CD4-positive, alpha-beta T cell treated with Interleukin-21 for 1 hour (primary cell): ENCODE results near the gene CACNA2D1.

Experiments used
- DNase-seq: peaks from one replicate; pipeline ENCODE4 v3.0.0-alpha.2; 2020

CACNA2D1 gene

DNA sequence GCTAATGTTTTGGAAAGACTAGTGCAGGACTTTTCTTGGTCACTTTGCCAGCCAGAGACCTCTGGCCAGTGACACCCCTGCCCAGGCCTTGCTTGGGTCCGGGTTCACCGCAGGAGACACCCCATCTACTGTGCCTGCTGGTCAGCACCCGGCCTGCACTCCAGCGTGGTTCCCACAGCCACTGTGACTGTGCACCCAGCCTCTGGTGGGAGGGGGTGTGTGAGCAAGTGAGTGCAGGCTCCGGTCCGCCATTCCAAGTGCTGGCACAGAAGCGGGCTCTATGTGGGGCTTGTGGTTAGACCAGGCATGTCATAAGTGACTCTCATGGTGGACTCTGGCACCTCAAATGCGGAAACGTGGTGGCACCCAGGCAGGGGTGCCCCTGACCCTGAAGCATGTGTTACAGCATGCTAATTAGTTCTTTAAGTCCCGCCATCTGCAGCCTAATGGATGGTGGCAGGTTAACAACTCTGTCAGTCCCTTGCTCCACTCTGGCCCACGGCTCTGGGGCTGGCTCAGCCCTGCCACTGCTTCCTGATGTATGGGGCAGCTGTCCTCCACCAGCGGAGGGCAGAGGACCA lies 361.8 kb downstream of the CACNA2D1 start:
- no peak for DNase-seq

DNA sequence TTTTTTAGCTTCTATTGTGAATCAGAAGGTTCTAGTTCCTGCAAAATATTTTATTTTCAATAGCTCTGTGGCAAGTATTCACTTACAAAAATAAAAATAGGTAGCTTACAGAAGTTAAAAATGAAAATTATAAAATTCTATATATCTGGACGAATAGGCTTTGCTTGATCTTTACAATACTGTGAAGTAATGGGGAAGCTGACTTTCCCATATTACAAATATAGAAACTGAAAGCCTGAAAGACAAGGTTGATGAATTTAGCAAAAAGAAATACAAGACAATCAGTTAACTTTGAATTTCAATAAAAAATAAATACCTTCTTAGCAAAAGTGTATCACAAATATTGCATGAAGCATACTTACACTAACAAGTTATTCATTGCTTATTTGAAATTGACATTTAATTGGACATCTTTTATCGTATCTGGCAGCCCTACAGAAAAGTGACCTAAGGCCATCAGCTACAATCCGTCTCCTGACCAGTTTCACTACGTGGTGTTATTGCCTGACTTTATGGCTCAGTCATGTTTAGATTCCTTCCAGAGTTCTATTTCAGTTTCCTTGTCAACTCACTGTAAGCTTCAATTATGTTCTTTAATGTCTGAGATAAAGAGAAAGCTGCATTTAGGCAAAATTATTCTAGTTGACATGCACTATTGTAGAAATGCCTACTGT lies 363.2 kb downstream of the CACNA2D1 start:
- no peak for DNase-seq

DNA sequence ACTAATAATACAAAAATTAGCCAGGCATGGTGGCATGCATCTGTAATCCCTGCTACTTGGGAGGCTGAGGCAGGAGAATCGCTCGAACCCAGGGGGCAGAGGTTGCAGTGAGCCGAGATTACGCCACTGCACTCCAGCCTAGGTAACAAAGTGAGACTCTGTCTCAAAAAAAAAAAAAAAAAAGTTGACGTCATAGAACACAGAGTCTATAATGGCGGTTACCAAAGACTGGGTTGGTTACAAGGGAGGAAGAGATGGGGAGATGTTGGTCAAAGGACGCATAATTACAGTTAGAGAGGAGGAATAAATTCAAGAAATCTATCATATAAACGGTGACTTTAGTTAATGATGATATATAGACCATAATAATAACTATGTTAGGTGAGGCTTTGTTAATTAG lies 364.1 kb downstream of the CACNA2D1 start:
- no peak for DNase-seq

DNA sequence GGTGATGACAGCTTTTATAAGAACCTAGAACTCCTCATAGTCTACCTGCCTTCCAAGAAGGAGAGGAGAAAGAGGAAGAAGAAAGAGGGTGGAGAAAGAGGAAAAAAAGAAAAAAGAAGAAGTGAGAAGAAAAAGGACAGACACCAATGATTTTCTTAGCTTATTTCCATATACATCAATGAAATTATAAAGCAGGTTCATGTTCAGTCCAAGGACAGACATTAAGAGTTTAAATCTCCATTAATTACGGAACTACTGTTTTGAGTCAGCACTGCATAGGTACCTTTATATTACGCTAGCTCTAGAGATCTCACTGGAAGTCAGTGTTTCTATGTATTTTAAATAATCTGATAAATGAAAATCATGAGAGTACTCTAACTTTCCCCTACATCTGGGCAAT lies 364.8 kb downstream of the CACNA2D1 start:
- DNase-seq: no peak

DNA sequence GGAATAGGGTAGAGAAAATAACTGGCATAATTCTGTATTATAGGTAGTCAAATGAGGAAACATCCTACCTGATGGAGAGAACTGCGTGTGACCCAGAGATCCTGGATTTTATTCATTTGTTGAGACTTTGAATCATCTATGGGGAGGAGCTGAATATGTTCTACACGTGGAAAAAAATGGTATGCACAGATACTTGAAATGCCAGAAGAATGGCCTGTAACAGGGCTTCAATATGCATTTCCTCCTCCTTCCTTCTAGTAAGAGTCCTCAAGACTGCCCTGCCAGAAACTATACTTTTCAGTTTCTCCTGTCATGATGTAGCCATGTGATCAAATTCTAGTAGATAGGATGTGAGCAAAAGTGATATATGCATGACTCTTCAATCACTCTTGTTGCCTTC lies 372.1 kb downstream of the CACNA2D1 start:
- no peak for DNase-seq

DNA sequence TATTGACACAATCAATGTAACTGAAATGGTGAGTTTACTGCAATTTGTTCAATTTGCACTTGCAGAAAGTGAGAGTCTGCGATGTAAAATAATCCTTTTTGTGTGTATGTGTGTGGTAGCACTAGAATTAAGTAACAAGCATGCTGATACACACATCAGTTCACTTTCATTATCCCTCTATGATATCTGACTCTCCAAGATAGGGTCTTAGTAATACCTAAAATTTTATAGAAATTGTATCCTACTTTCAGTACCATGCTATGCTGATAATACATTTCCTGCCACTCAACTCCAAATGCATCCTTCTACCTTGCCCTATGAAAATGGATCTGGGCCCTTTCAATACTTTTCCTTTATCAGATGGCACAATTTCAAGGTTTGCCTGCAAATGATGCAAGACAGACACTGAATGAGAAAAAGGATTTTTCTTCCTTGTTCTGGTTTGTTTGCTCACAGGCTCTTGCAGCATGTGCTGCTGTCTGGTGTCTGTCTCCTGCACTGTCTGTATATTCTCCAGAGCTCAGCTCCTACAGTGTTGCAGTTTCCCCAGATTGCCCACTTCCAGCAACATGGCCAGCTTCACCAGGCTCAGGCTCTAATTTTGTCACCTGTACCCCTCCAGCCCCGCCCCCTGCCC lies 375.8 kb downstream of the CACNA2D1 start:
- DNase-seq: no peak

DNA sequence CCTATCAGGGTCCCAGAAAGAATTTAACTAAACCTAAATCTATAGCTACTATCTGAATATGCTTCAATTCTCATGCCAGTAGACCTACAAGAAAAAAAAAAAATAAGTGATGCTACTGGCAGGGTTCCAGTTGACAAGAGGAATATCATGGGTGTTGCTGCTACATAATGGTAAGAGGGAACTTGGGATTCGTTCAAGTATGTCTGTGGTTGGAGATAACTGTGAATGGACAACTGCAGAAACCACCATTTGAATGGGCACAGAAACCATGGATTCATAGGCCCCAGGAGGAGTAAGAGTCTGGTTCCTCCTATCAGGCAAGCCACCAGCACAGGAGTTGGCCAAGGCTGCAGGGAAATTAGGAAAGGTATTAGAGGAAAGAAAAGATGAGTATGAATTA lies 386.1 kb downstream of the CACNA2D1 start:
- DNase-seq: no peak

DNA sequence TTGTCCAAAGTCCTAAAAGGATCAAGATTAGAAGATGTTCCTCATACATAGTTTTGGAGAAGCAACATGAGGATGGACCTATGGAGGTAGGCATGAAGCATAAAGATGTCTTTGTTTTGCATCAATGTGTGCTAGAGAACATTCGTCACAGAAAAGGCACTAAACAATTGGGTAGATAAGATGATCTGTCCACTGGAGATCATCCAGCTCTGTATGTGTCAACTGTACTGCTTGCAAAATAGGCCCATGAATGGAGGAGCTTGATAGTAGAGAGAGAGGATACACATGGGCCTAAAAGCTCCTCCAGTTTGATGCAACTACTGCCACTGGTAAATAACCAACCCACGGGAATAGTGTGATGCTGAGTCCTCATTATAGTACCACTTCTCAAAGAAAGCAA lies 387.3 kb downstream of the CACNA2D1 start:
- no peak for DNase-seq

DNA sequence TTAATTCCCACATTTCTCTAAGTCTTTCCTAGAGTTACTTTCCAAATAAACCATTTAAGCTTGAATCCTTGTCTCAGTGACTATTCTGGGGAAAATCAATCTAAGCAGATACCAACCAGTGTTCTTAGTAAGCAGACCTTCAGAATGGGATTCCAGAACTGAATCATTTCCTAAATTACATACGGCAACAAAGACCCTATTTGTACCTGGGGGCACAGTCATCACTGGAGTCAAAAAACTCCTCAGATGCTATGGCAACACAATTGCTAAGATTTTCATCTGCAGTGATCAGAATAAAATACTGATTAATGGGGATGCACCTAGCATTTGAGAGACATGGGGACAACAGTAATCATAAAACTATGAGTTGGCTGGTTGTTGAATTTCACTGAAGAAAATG lies 389.0 kb downstream of the CACNA2D1 start:
- no peak for DNase-seq

DNA sequence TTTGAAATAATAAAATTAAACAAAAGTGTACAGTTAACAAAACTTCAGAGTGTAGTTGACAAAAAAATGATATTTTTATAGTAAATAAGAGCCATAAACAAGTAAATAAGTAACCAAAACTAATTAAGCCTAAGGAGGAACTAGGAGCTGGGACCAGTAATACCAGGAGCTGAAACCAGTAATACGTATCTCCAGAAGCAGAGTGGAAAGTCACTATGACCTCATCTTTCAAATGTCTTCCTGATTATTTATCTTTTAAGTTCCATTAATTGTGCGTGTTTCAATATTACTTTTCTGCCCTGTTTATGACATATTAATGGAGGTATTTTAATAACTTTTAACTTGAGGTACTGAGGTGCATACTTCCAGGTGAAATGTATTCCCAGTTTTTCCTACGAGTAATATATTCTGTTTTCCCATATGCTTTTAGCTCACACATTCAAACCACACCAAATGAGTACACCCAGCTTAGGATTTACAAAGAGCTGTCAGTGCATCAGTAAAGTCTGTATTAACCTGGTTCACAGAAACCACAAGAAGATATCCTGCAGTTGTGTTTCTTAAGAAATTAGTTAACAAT lies 390.0 kb downstream of the CACNA2D1 start:
- DNase-seq: no peak

DNA sequence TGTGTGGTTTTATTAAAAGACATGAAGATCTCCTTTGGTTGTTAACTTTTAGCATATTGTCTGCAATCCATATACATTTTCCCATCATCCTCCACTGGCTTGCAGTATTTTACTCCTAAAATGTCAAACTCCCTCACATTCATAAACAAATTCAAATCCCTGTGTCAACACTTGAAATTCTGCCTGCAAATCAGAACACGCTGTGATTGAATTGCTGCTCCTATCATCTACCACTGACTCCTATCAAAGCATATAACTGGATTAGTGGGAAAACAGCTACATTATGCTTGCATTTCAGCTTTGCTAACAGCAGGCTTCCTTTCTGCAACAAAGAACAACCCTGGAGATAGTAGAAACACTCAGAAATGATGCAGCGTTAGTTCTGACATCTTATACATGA lies 392.0 kb downstream of the CACNA2D1 start:
- DNase-seq: no peak

DNA sequence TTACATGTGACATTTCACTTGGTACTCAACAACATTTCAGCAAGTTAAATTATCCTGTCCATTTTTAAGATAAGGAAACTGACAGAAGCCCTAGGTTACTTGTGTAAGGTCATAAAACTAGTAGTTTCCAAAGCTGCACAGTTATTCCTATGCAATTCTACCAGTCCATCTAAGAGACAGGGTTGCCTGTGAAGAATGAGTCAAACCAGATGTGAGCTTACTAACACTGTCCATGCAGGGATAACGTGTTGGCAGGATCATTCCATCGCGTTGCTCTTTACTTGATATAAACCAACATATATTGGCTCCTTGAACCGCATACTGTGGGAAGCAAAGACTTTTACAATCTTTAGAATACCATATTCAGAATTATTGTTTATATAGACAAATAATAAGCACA lies 392.8 kb downstream of the CACNA2D1 start:
- no peak for DNase-seq

DNA sequence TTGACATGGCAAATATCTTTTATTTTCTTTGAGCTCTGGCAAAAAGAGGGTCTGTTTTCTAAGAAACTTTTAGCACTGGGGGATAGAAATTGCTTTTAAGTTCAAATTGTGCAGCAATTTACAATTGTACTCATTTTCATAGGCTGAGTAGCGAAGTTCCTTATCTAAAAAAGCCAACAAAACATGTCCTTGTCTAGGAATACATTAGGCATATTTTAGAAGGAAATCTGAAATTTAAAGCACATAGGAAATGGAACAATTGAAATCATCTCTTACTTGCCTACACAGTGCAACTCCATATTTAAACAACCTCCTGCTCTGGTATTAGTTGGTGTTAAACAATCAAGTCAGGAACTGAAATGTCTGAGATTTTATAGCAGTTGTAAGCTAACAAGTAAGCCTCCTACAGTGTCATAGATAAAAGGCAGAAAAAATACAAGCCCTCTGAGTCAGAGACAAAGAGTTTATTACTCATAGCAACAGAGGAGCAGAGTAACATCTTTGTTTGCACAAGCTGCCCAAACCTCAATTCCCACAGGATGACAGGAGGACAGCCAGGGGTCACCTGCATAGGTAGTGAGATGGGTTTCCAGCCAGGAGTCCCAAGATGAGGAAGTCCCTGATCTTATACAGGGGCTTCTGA lies 393.6 kb downstream of the CACNA2D1 start:
- DNase-seq: no peak

DNA sequence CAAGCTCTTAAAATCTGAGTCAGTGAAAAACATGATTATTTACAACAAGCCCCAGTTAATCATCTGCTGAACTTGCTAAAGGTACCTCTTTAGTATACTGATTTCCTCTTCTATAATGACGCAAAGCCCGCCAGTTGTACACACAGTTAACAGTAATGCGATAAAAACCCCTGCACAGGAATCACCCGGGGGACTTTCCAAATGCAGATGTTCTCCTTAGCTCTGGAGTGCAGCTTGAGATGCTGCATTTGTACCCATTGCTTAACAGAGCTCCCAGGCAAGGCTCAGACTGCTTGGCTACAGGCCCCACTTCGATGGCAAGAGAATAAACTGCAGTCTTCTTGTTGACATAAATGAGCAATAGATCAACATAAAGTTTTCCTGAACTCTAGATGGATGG lies 394.1 kb downstream of the CACNA2D1 start:
- DNase-seq: no peak

DNA sequence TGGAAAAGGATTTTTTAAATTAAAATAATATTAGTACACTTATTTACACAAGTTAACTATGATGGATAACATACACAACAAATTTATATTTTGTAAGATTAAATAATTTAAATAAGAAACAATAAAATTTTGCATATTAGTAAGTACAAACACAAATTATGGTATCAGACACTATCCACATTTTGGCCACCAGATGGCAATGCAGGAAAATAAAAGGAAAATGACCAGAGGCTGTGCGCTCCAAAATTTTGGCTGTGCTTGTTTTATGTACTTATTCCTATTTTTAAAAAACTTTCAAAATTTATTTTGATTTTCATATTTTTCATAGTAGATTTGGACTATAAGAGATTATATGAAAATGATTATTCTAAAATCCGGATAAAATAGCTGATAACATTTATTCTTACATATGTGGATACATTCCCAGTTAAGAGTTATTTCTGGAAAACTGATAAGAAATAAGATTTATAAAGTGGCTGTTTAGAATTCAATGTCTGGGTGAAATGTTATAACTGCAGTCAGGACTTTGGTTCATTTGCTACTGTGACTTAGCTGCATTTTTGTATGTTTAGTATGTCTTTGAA lies 399.0 kb downstream of the CACNA2D1 start:
- DNase-seq: no peak

DNA sequence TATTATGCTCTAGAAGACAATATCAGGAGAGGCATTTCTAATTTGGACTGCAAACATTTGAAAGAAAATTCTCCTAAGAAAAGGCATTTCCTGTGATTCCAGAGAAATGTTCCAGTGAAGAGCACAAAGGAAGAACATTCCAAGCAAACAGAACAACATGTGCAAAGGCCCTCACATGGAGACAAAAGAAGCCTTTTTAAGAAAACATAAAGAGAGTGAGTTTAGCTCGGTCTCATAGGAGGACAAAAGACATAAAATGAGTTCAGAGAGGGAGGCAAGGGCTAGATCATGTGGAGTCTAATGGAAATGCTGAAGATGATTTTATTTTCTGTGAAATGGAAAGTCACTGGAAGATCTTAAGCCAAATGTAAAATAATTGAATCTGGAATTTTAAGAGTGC lies 404.0 kb downstream of the CACNA2D1 start:
- DNase-seq: no peak

DNA sequence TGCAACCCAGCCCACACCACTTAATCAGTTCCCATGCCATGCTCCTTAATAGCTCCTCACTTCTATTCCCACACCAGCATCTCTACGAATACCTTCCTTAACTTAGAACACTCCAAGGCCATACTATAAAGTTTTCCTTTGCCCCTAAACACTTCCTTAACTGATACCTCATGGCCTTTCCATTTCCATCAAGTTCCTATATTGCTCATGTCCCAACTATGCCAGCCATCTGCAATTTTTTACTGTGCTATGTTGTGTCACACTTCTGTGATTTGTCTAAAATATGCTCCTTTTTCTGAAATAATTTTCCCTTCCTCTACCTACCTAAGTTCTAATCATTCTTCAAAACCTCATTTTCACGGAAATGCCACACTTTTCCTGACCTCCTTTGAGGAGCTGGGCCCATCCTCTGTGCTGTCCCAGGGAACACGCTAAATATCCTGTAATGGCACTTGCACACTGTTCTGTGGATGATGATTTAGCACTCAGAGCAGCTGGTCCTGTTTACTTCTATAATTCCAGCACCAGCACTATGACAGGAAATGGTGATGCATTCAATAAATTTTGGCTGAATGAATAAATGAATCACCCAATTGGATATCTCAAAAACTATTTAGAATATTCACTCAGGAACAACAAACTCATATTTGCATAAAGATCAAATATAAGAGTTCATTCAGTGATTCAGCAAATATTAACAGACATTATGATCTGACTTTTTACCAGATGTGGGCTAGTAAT lies 407.3 kb downstream of the CACNA2D1 start:
- no peak for DNase-seq

DNA sequence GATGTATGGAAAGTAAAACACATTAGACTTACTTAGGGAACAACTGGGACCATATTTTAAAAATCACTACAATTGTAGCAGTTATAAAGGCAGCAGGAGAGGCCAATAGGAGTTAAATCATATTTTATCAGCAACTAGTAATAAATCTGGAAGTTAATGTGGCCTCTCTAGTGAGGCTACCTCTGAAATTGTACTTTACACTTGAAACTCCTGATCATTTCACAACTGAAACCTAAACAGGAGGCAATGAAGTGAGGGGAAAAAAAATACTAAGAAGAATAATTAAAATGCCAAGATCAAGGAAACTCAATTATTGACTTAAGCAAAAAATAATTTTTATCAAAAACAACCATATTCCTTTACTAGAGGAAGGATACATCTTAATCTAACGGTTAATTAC lies 408.1 kb downstream of the CACNA2D1 start:
- DNase-seq: no peak

DNA sequence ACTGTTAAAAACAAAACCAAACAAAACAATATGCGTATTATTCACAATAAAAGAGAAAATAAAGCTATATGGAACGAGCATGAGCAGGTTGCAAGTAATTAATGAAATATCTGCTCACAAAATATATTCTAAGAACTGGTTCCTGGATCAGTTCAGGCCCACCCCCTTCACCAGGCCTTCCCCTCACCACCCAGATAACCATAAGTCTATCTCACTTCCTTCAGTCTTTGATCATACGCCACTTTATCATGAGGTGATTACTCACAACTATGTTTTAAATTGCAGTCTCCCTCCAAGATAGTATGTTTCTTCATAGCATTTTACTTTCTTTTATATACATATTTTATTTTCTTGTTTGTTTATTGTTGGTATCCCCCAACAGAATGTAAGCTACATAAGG lies 410.7 kb downstream of the CACNA2D1 start:
- DNase-seq: no peak

DNA sequence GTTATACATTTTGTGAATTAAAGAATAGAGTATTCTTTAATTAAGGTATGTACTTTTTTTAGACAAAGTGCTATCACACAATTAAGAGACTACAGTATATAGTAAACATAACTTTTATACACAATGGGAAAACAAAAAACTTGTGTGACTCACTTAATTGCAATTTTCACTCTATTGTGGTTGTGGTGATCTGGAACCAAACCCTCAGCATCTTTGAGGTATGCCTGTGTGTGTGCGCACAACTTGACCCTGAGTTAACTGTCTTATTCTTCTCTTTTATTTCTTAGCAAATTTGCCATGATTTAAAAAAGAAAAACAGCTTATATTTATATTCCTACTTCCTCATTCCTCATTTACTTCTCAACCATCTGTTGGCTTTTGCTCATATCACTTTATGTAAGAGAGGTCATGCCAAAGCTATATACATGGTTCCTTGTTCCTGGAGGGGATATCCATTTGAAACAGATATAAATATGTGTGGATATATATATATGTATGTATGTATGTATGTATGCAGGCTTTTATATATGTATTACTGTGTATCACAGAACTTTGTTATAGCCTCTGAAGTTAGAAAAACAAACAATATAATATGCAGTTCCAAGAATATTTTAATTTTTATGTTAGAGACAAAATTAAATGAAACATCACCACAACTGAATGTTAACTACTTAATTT lies 414.2 kb downstream of the CACNA2D1 start:
- no peak for DNase-seq

DNA sequence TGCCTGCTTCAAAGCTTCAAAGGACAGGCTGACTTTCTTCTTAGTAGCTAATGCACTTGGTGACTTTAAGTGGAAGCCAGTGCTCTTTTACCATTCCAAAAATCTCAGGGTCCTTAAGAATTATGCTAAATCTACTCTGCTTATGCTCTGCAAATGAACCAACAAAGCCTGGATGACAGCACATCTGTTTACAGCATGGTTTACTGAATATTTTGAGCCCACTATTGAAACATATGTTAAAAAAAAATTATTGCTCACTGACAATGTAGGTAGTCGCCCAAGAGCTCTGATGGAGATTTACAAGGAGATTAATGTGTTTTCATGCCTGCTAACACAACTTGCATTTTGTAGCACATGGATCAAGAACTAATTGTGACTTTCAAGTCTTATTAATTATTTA lies 415.5 kb downstream of the CACNA2D1 start:
- DNase-seq: no peak

DNA sequence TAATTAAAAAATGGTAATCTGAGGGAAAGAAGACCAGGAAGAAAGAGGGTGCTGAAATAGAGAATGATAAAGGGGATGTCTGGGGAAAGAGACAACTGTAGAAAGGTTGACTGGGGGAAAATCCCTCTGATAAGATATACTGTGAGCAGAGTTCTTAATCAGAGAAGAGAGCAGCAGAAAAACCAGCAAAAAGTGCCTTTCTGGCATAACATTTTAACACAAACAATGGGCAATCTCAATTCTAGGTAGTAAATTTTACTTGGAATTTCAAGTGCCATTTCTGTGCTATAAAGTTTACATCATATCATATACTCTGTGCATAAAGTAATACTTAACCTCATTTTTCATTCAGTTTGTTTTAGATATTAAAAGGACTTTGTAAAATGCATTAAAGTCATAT lies 421.9 kb downstream of the CACNA2D1 start:
- DNase-seq: no peak
